ENCODE measurements around the gene TPP2. TPM values are rescaled to one million over a fixed set of nuclear protein-coding genes. Genes with fewer than 3 reads are reported as not detected.

Gene TPP2
- total RNA-seq, 1 donor from 2014 or later, result 51.4 TPM

DNA sequence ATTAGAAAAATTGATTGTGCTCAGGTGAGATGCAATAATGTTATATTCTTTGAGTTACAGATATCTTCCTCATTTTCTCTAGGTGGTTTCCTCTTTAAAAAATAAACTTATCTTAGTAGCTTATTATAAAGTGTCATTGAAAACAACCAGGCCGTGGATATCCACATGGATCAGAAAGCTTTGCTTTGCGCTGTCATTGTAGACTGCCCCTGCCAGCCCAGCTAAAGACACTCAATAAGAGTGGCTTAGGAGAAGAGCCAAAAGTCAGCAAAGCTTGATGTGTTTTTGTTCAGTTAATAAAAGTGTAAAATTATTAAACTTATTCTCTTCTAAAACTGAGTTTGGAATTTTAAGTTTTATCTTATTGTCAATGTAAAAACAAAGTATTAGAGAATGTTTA lies 34.4 kb downstream of the TPP2 start:
- Histone ChIP-seq H3K36me3 (ENCODE audit: control insufficient read depth, insufficient read depth, low read length) (peaks cover 2% of the 10 kb centered on the region), H3K4me3 (ENCODE audit: low read depth, low read length) (no peak overlapping the region), H3K27me3 (ENCODE audit: control insufficient read depth, insufficient read depth, low read length) (no peaks in the 10 kb centered on the region)
- TF ChIP-seq, protein P1, sequence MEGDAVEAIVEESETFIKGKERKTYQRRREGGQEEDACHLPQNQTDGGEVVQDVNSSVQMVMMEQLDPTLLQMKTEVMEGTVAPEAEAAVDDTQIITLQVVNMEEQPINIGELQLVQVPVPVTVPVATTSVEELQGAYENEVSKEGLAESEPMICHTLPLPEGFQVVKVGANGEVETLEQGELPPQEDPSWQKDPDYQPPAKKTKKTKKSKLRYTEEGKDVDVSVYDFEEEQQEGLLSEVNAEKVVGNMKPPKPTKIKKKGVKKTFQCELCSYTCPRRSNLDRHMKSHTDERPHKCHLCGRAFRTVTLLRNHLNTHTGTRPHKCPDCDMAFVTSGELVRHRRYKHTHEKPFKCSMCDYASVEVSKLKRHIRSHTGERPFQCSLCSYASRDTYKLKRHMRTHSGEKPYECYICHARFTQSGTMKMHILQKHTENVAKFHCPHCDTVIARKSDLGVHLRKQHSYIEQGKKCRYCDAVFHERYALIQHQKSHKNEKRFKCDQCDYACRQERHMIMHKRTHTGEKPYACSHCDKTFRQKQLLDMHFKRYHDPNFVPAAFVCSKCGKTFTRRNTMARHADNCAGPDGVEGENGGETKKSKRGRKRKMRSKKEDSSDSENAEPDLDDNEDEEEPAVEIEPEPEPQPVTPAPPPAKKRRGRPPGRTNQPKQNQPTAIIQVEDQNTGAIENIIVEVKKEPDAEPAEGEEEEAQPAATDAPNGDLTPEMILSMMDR (IDR thresholded peaks at IDR 0.05; ENCODE audit: insufficient read depth, low read length, poor library complexity, severe bottlenecking), result no peak
- DNase-seq (ENCODE audit: low read depth), result no peak

DNA sequence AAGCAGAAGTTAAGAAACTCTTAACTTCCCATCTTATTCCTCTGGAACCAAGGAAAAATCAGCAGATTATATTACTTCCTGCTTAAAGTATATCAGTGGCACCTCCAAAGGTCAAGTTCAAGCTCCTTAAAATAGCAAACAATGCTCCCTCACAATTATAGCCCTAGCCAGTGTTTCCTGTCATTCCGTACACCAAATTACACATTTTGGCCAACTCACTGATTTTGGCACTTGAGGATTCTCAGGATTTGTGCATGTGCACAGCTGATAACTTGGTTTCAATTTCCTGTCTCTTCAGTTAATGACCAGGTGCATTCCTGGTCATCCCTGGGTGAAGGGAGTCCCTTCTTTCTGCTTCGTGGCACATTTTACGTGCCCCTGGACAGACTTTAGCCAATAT lies 42.0 kb downstream of the TPP2 start:
- Histone ChIP-seq H3K4me3 (ENCODE audit: low read depth, low read length) (no peak overlapping the region), H3K36me3 (ENCODE audit: control insufficient read depth, insufficient read depth, low read length) (peaks cover 1% of the 10 kb centered on the region), H3K27me3 (ENCODE audit: control insufficient read depth, insufficient read depth, low read length) (no peaks in the 10 kb centered on the region)
- TF ChIP-seq, protein P1 (IDR thresholded peaks at IDR 0.05; ENCODE audit: insufficient read depth, low read length, poor library complexity, severe bottlenecking), result no peak
- DNase-seq (ENCODE audit: low read depth), result no peak

DNA sequence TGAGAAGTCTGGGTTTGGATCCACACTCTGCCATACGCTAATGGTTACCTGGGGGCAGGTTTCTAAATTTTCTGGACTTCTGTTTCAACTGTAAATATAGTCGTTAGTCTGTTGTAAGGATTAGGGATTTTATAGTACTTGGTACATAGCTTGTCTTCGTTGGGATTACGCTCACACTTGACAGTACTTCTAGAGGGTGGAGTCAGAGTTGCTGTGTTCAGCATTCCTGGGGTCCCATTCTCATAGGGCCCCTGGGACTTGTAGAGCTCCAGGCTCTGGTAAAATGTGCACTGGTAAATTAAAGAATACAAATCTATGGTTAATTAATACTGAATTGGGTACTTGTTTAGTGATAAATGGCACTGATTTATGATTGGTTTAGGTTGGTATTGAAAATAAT lies 45.2 kb downstream of the TPP2 start:
- Histone ChIP-seq H3K36me3 (ENCODE audit: control insufficient read depth, insufficient read depth, low read length) (peaks cover 1% of the 10 kb centered on the region), H3K4me3 (ENCODE audit: low read depth, low read length) (no peak overlapping the region), H3K27me3 (ENCODE audit: control insufficient read depth, insufficient read depth, low read length) (no peaks in the 10 kb centered on the region)
- TF ChIP-seq, protein P1 (IDR thresholded peaks at IDR 0.05; ENCODE audit: insufficient read depth, low read length, poor library complexity, severe bottlenecking), result no peak
- no peak for DNase-seq (ENCODE audit: low read depth)

DNA sequence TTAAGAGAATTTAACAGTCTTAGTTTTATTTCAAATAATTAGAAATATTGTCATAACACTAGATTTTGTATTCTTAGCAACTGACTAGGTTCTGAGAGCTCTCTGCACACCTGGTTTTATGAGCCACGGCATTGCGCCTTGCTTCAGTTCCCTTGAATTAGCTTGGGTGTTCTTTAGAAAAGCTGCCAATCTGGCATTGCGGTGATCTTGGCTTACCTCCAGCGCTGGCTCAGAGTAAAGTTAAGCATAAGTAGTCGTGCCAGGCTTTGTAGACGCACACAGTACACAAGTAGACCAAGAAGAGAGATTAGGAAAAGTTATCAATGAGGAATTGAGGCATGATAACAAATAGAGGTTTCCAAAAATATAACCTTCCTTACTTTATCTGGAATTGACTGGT lies 45.7 kb downstream of the TPP2 start:
- no peak for DNase-seq (ENCODE audit: low read depth)
- Histone ChIP-seq H3K27me3 (ENCODE audit: control insufficient read depth, insufficient read depth, low read length) (no peaks in the 10 kb centered on the region), H3K36me3 (ENCODE audit: control insufficient read depth, insufficient read depth, low read length) (peaks cover 1% of the 10 kb centered on the region), H3K4me3 (ENCODE audit: low read depth, low read length) (no peak overlapping the region)
- TF ChIP-seq, protein P1 (IDR thresholded peaks at IDR 0.05; ENCODE audit: insufficient read depth, low read length, poor library complexity, severe bottlenecking), result no peak

DNA sequence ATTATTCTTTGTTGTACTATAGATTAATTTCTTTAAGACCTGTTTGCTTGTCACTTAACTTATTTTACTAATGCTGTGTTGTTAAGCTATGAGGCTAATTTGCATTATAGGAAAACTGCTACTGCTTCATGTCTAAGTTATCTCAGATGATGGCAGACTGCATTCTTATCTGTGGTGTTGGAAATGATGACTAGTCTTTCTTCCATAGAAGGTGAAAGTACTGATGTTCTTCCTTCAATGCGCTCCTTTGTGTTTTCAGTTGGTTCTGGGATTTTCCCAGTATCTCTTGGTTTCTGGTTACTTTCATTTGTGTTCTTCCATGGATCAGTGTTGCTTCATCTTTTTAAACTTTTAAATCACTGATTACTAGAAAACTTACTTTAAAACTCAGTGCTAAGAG lies 46.9 kb downstream of the TPP2 start:
- no peak for DNase-seq (ENCODE audit: low read depth)

DNA sequence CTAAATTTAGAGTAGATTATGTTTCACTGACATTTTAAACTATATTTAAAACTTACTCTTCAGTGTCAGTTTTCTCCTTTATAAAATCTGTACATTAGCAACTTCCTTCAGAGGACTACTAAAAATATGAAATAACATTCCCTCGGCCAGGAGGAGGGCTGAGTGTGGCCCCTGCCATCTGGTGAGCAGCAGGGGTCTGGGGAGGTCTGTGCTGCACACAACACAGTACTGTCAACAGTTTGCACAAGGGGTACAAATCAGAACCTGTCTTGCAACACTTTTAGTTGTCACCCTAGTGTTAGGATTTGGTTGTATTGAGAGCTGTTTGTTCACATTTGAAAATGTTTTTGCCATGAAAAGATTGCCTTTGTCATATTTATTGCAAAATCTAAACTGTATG lies 48.9 kb downstream of the TPP2 start:
- DNase-seq (ENCODE audit: low read depth), result no peak
- TF ChIP-seq, protein P1 (IDR thresholded peaks at IDR 0.05; ENCODE audit: insufficient read depth, low read length, poor library complexity, severe bottlenecking), result no peak
- H3K36me3 ChIP-seq (ENCODE audit: control insufficient read depth, insufficient read depth, low read length), result peaks cover 1% of the 10 kb centered on the region
- H3K27me3 ChIP-seq (ENCODE audit: control insufficient read depth, insufficient read depth, low read length), result no peaks in the 10 kb centered on the region
- H3K4me3 ChIP-seq (ENCODE audit: low read depth, low read length), result no peak overlapping the region

More for the DNA sequence above, 46.9 kb downstream of the TPP2 start:
- Histone ChIP-seq H3K36me3 (ENCODE audit: control insufficient read depth, insufficient read depth, low read length) (peaks cover 1% of the 10 kb centered on the region), H3K4me3 (ENCODE audit: low read depth, low read length) (no peak overlapping the region), H3K27me3 (ENCODE audit: control insufficient read depth, insufficient read depth, low read length) (no peaks in the 10 kb centered on the region)
- TF ChIP-seq, protein P1 (IDR thresholded peaks at IDR 0.05; ENCODE audit: insufficient read depth, low read length, poor library complexity, severe bottlenecking), result no peak

Data from kidney epithelial cell (primary cell).